ENCODE results near the gene CFDP1.

Gene CFDP1

GRCh38 chr16:75371171-75371570, 62.1 kb downstream of the CFDP1 start:
- DNase-seq, result no peak

GRCh38 chr16:75364286-75364791, 69.0 kb downstream of the CFDP1 start:
- no peak for DNase-seq

- DNase-seq, result no peak
Observed at GRCh38 chr16:75362846-75363245, 70.5 kb downstream of the CFDP1 start.

GRCh38 chr16:75361936-75362335, 71.4 kb downstream of the CFDP1 start:
- DNase-seq, result no peak

- no peak for DNase-seq
Observed at GRCh38 chr16:75354170-75354569, 79.1 kb downstream of the CFDP1 start.

- DNase-seq, result no peak
Observed at GRCh38 chr16:75351183-75351582, 82.1 kb downstream of the CFDP1 start.

GRCh38 chr16:75345711-75346110, 87.6 kb downstream of the CFDP1 start:
- no peak for DNase-seq

GRCh38 chr16:75343941-75344340, 89.4 kb downstream of the CFDP1 start:
- no peak for DNase-seq

GRCh38 chr16:75343286-75343685, 90.0 kb downstream of the CFDP1 start:
- no peak for DNase-seq

GRCh38 chr16:75342308-75342811, 90.9 kb downstream of the CFDP1 start:
- DNase-seq, result no peak

- no peak for DNase-seq
Observed at GRCh38 chr16:75341564-75342307, 91.6 kb downstream of the CFDP1 start.

GRCh38 chr16:75340741-75341491, 92.4 kb downstream of the CFDP1 start:
- peak; percentile 66 for DNase-seq

GRCh38 chr16:75337430-75337829, 95.9 kb downstream of the CFDP1 start:
- DNase-seq, result no peak

GRCh38 chr16:75336521-75336920, 96.8 kb downstream of the CFDP1 start:
- no peak for DNase-seq

GRCh38 chr16:75333721-75334163, 99.6 kb downstream of the CFDP1 start:
- DNase-seq, result no peak

- DNase-seq, result no peak
Observed at GRCh38 chr16:75329943-75330342, 103.4 kb downstream of the CFDP1 start.

- peak; percentile 74 for DNase-seq
Observed at GRCh38 chr16:75326333-75326732, 107.0 kb downstream of the CFDP1 start.

GRCh38 chr16:75323933-75324332, 109.4 kb downstream of the CFDP1 start:
- no peak for DNase-seq

- DNase-seq, result no peak
Observed at GRCh38 chr16:75323198-75323597, 110.1 kb downstream of the CFDP1 start.

GRCh38 chr16:75322740-75323139, 110.6 kb downstream of the CFDP1 start:
- DNase-seq, result no peak

- peak; percentile 82 for DNase-seq
Observed at GRCh38 chr16:75320435-75320834, 112.9 kb downstream of the CFDP1 start.

- DNase-seq, result peak; percentile 50
Observed at GRCh38 chr16:75319513-75320411, 113.5 kb downstream of the CFDP1 start.

- DNase-seq, result no peak
Observed at GRCh38 chr16:75318737-75319136, 114.6 kb downstream of the CFDP1 start.

Measured in eye (tissue), 1 donor.